Astrocyte of the spinal cord (primary cell): Measurements from ENCODE around the gene ATL2.

Experiments used
- DNase-seq: peaks from one replicate; pipeline ENCODE4 v3.0.0; 2011; ENCODE audit warnings: low read depth, low spot score
- H3K4me3 ChIP-seq: 2 replicates; pipeline ENCODE4 v1.5.1; 2011; ENCODE audit warnings: low read depth, mild to moderate bottlenecking, low read length, moderate library complexity
- CTCF ChIP-seq: IDR thresholded peaks from 2 replicates; pipeline ENCODE4 v1.5.1; 2012; ENCODE audit warnings: low read depth, mild to moderate bottlenecking, low read length, inconsistent platforms
- in situ Hi-C: cut with HindIII; loops from 2 replicates; pipeline ENCODE4 v1.10.0; 2017; ENCODE audit warnings: low sequenced_read_pairs

ATL2 gene

GRCh38 chr2:38268691-38269327 is 108.3 kb downstream of the ATL2 start:
- H3K4me3 ChIP-seq = no peak overlapping the region
- peak; percentile 58 for DNase-seq
- TF ChIP-seq CTCF = no peak
- in situ Hi-C loops = no loop called here

DNA sequence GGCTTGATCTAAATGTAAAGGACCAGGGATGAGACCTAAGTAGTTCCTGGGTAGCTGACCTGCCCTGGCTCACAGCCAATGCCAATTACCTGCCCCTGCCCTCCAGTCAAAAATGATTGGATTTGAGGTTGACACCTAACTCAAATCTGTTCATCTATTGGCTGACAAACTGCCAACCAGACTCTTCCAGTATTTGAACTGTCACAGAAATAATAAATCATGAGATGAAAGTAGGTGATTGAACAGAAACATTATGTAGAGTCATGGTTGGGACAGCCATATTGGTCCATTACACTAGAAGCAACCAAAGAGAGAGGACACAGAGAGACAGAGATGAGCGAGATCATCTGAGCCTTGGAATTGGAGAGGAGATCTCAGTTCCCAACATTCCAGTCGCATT is 109.1 kb downstream of the ATL2 start:
- in situ Hi-C loops = no loop called here
- no peak for TF ChIP-seq CTCF

DNA sequence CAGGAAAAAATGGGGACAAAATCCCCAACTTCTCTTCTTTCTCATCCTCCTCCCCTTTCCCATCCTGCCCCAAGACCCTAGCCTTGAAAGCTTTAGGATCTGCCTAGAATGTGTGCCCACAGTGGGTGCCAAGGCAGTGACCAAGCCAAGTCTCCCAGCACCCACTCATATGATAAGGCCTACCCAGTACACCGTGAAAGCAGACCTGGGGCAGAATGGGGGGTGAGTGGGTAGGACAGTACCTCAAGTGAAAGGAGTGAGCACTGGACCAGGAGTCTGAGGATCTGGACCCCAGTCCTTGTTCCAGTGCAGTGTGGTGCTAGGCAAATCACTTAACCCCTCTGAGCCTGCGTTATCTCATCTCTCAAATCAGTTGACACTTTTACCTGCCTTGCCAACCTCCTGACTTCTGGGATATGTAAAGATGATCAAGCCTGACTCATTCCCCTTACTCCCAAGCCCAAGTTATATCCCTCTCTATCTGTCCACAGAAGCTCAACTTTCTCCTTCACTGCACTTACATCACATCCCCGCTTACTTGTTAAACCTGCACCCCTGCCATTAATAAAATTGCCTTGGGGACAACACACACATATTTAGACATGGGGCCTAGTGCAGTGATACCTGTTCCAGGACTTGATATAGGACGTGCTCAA is 109.7 kb downstream of the ATL2 start:
- no peak for TF ChIP-seq CTCF
- in situ Hi-C loops = no loop called here
- no peak overlapping the region for H3K4me3 ChIP-seq
- no peak for DNase-seq

More for the DNA sequence above, 109.1 kb downstream of the ATL2 start:
- no peak for DNase-seq
- H3K4me3 ChIP-seq = no peak overlapping the region

DNA sequence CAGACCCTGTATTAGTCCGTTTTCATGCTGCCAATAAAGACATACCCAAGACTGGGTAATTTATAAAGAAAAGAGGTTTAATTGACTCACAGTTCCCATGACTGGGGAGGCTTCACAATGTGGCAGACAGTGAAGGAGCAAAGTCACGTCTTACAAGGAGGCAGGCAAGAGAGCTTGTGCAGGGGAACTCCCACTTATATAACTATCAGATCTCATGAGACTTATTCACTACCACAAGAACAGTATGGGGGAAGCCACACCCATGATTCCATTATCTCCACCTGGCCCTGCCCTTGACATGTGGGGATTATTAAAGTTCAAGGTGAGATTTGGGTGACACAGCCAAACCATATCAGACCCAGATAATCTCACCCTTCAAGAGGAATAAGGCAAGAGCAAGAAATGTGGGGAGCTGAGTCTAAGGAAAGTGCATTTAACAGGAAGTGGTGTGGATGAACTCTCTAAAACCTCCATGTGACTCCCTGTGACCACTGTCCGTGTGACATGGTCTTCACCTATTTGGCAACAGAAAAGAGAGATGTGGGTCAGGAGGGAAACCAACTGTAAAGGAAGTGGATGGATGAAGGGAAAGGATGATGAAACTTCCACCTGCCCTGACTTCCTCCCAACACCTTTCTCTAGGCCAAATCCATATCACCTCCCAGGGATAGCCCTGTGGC is 110.6 kb downstream of the ATL2 start:
- in situ Hi-C loops = no loop called here
- no peak for DNase-seq
- H3K4me3 ChIP-seq = no peak overlapping the region
- no peak for TF ChIP-seq CTCF

DNA sequence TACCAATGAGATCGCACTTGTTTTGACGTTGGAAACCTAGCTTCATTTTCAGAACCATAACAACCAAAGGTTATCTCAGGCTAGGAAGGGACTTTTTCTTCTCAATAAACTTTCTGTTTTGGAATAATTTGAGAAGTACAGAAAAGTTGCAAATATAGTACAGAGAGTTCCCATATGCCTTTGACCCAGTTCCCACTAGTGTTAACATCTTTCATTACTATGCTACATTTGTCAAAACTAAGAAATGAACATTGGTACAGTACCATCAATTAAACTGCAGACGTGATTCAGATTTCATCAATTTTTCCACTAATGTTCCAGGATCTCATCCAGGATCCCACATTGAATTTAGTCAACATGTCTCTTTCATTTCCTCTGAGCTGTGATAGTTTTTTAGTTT is 111.6 kb downstream of the ATL2 start:
- in situ Hi-C loops = no loop called here
- no peak for TF ChIP-seq CTCF
- no peak for DNase-seq
- no peak overlapping the region for H3K4me3 ChIP-seq

DNA sequence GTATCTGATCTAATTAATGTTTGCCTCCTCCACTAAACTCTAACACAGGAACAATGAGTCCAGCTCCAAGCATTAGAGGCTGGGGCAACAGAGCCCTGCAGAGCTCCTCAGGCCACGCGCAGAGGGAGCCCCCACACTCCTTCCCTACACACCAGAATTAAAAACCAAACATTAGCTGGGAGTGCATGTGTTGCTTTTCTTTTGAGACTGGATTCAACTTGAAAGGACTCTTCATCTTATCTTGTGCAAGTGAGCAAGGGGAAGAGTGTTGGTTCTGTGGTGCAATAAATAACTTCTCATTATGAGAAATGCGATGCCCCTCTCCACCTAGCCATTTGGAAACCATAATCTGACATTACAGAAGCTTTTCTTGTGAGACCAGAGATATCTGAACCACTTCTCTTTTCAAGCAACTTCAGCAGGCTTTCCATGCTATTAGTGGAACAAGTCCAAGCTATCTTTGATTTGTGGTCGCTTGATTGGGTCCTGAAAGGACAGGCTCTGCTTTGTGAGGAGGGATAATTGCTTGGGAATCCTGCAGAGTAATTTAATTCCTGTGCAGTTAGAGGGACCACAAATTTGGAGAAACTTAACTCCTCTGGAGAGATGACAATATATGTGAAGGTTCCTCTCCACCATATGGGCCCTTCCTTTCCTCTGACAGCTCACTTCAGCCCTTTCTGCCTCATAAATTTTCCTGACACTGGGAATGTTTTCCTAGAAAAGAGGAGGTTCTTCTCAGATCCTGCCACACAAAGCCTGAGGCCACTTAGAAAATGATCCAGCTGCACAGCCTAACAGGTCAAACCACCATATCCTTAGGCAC is 112.5 kb downstream of the ATL2 start:
- H3K4me3 ChIP-seq = no peak overlapping the region
- in situ Hi-C loops = no loop called here
- peak; percentile 53 for DNase-seq
- TF ChIP-seq CTCF = no peak
